LNCAP (cell line): ENCODE results near the gene NTHL1.

Experiments
- CTCF ChIP-seq: fragments of 450-650 bp; IDR thresholded peaks from 2 replicates; pipeline ENCODE4 v1.5.1; 2017; ENCODE audit warnings: mild to moderate bottlenecking

Gene NTHL1

GRCh38 chr16:2086812-2087747 is 39.4 kb upstream of the NTHL1 start:
- no peak for TF ChIP-seq CTCF

GRCh38 chr16:2086106-2086742 is 38.6 kb upstream of the NTHL1 start:
- TF ChIP-seq CTCF, result no peak

GRCh38 chr16:2085669-2086068 is 38.0 kb upstream of the NTHL1 start:
- no peak for TF ChIP-seq CTCF

GRCh38 chr16:2084895-2085625 is 37.4 kb upstream of the NTHL1 start:
- TF ChIP-seq CTCF, result no peak

GRCh38 chr16:2083876-2084780 is 36.5 kb upstream of the NTHL1 start:
- TF ChIP-seq CTCF, result no peak

- TF ChIP-seq CTCF, result no peak
These were observed 35.8 kb upstream of the NTHL1 start for GRCh38 chr16:2083409-2083808.

GRCh38 chr16:2082983-2083364 is 35.3 kb upstream of the NTHL1 start:
- no peak for TF ChIP-seq CTCF
